Neural cell (in vitro differentiated cells): ENCODE measurements around the gene RUFY2. TPM values are rescaled to one million over a fixed set of nuclear protein-coding genes. Genes with fewer than 3 reads are reported as not detected.
"Not testable (repeated sequence)": the region's sequence is repeated elsewhere in the genome, so short reads cannot be mapped to it uniquely, and the experiment has no call there.

Source experiments
- H2AFZ ChIP-seq: fragments of 200-600, 300-800 bp; sonication (generic), shearing (Covaris generic); 2 replicates; pipeline ENCODE4 v1.6.0; 2014; ENCODE audit warnings: low read depth, mild to moderate bottlenecking, antibody characterized with exemption, low read length, moderate library complexity
- H3F3A ChIP-seq: fragments of 200-600 bp; shearing (Covaris generic); 2 replicates; pipeline ENCODE4 v1.6.1; 2016; ENCODE audit warnings: mild to moderate bottlenecking, moderate library complexity, mixed read lengths, antibody characterized with exemption, low read length; ENCODE audit not compliant: insufficient read depth, poor library complexity, severe bottlenecking
- H3K27ac ChIP-seq: fragments of 200-600, 300-800 bp; sonication (generic), shearing (Covaris generic); 2 replicates; pipeline ENCODE4 v1.5.1; 2014; ENCODE audit warnings: mild to moderate bottlenecking, low read length, moderate library complexity
- H3K27me3 ChIP-seq: fragments of 300-800, 200-600 bp; sonication (generic), shearing (Covaris generic); 2 replicates; pipeline ENCODE4 v1.6.0; 2014; ENCODE audit warnings: mild to moderate bottlenecking, low read depth, low read length, moderate library complexity; ENCODE audit not compliant: insufficient read depth
- H3K36me3 ChIP-seq: fragments of 300-800, 200-600 bp; sonication (generic), shearing (Covaris generic); 2 replicates; pipeline ENCODE4 v1.5.1; 2014; ENCODE audit warnings: mild to moderate bottlenecking, antibody characterized with exemption, low read length, moderate library complexity; ENCODE audit not compliant: insufficient read depth
- H3K4me2 ChIP-seq: fragments of 300-800, 200-600 bp; sonication (generic), shearing (Covaris generic); 2 replicates; pipeline ENCODE4 v1.6.0; 2014; ENCODE audit warnings: mild to moderate bottlenecking, low read length
- H3K4me3 ChIP-seq: fragments of 300-800, 200-600 bp; sonication (generic), shearing (Covaris generic); 2 replicates; pipeline ENCODE4 v1.5.1; 2014; ENCODE audit warnings: mild to moderate bottlenecking, low read length, moderate library complexity
- H3K79me2 ChIP-seq: fragments of 200-600 bp; shearing (Covaris generic); replicated peaks from 2 replicates; pipeline ENCODE4 v1.6.0; 2014; ENCODE audit warnings: mild to moderate bottlenecking, low read length, moderate library complexity; ENCODE audit not compliant: insufficient read depth
- H3K9ac ChIP-seq: fragments of 300-800, 200-600 bp; sonication (generic), shearing (Covaris generic); 2 replicates; pipeline ENCODE4 v1.6.1; 2016; ENCODE audit warnings: mild to moderate bottlenecking, low read length, mixed read lengths
- H3K9me2 ChIP-seq: fragments of 200-600 bp; shearing (Covaris generic); 2 replicates; pipeline ENCODE4 v1.6.1; 2016; ENCODE audit warnings: mild to moderate bottlenecking, low read length, mixed read lengths; ENCODE audit not compliant: insufficient read depth
- H3K9me3 ChIP-seq: fragments of 200-600, 300-800 bp; sonication (generic), shearing (Covaris generic); 2 replicates; pipeline ENCODE4 v1.6.1; 2016; ENCODE audit warnings: mild to moderate bottlenecking, mixed run types, low read length, moderate library complexity, mixed read lengths
- H4K20me1 ChIP-seq: fragments of 200-600 bp; shearing (Covaris generic); 2 replicates; pipeline ENCODE4 v1.6.1; 2016; ENCODE audit warnings: mild to moderate bottlenecking, mixed run types; ENCODE audit not compliant: insufficient read depth
- CTCF ChIP-seq: fragments of 450-650 bp; IDR thresholded peaks from 2 replicates; pipeline ENCODE4 v1.5.1; 2014; ENCODE audit warnings: antibody characterized with exemption, mild to moderate bottlenecking, moderate library complexity; ENCODE audit not compliant: poor library complexity, severe bottlenecking
- EP300 ChIP-seq: fragments of 450-650 bp; conservative IDR thresholded peaks from 2 replicates; pipeline ENCODE4 v1.6.1; 2014; ENCODE audit warnings: antibody characterized with exemption, mild to moderate bottlenecking, moderate library complexity; ENCODE audit not compliant: poor library complexity, severe bottlenecking
- EZH2 ChIP-seq: fragments of 200-600, 300-800 bp; shearing (Covaris generic), sonication (generic); IDR thresholded peaks from 2 replicates; pipeline ENCODE4 v1.6.1; 2014; ENCODE audit warnings: antibody characterized with exemption, low read length, borderline replicate concordance, mild to moderate bottlenecking; ENCODE audit not compliant: insufficient read depth, poor library complexity, severe bottlenecking
- MXI1 ChIP-seq: fragments of 450-650 bp; conservative IDR thresholded peaks from 2 replicates; pipeline ENCODE4 v1.6.1; 2014; ENCODE audit warnings: antibody characterized with exemption, mild to moderate bottlenecking; ENCODE audit not compliant: poor library complexity, severe bottlenecking
- POLR2AphosphoS5 ChIP-seq: IDR thresholded peaks from 2 replicates; pipeline ENCODE4 v1.6.1; 2012
- RAD21 ChIP-seq: fragments of 450-650 bp; conservative IDR thresholded peaks from 2 replicates; pipeline ENCODE4 v1.6.1; 2014; ENCODE audit warnings: antibody characterized with exemption, mild to moderate bottlenecking, moderate library complexity
- REST ChIP-seq: IDR thresholded peaks from 2 replicates; pipeline ENCODE4 v1.6.1; 2012; ENCODE audit warnings: borderline replicate concordance
- SMC3 ChIP-seq: fragments of 450-650 bp; conservative IDR thresholded peaks from 2 replicates; pipeline ENCODE4 v1.6.1; 2014; ENCODE audit warnings: antibody characterized with exemption, mild to moderate bottlenecking, moderate library complexity; ENCODE audit not compliant: poor library complexity
- TAF1 ChIP-seq: IDR thresholded peaks from 2 replicates; pipeline ENCODE4 v1.6.1; 2012; ENCODE audit warnings: low read depth
- polyA plus RNA-seq: library from polyadenylated mRNA; depleted of rRNA; stranded (reverse); fragments of >200 nt; gene quantifications from 2 replicates; pipeline ENCODE4 v1.2.3, GENCODE V29; 2014

RUFY2 gene
- polyA plus RNA-seq, 1 donor from 2014 or later: 168 TPM

- peak overlapping the region; percentile 53 for H2AFZ ChIP-seq
- peaks cover 3% of the 10 kb centered on the region for H3F3A ChIP-seq
- peak overlapping the region; percentile 65 for H3K4me2 ChIP-seq
- peak overlapping the region; percentile 87 for H3K27ac ChIP-seq
- H3K4me3 ChIP-seq: peak overlapping the region; percentile 50
- peak; percentile 23 for TF ChIP-seq EP300
- no peak for TF ChIP-seq SMC3
- peak; percentile 14 for TF ChIP-seq REST
- TF ChIP-seq RAD21: no peak
- no peak for TF ChIP-seq EZH2
- H3K9me2 ChIP-seq: no peaks in the 10 kb centered on the region
- H3K36me3 ChIP-seq: no peaks in the 10 kb centered on the region
- H3K27me3 ChIP-seq: no peaks in the 10 kb centered on the region
- no peaks in the 10 kb centered on the region for H3K9me3 ChIP-seq
- H4K20me1 ChIP-seq: no peaks in the 10 kb centered on the region
- peak overlapping the region; percentile 59 for H3K9ac ChIP-seq
- peaks cover 12% of the 10 kb centered on the region for H3K79me2 ChIP-seq
Observed at GRCh38 chr10:68327889-68328786, 78.9 kb downstream of the RUFY2 start.

GRCh38 chr10:68324396-68324795 lies 82.7 kb downstream of the RUFY2 start:
- H3K27me3 ChIP-seq, H3K9me3 ChIP-seq, H3K27ac ChIP-seq, H4K20me1 ChIP-seq, H2AFZ ChIP-seq, H3F3A ChIP-seq, H3K4me3 ChIP-seq, H3K9ac ChIP-seq, H3K79me2 ChIP-seq, H3K4me2 ChIP-seq, H3K36me3 ChIP-seq, H3K9me2 ChIP-seq: not testable (repeated sequence)

- Histone ChIP-seq H4K20me1 (no peaks in the 10 kb centered on the region), H3K9ac (no peak overlapping the region), H3K36me3 (no peaks in the 10 kb centered on the region), H3K9me2 (no peaks in the 10 kb centered on the region), H3K9me3 (no peaks in the 10 kb centered on the region), H3F3A (no peaks in the 10 kb centered on the region), H3K27me3 (no peaks in the 10 kb centered on the region), H3K4me3 (no peak overlapping the region), H3K27ac (no peak overlapping the region), H2AFZ (no peak overlapping the region), H3K4me2 (no peak overlapping the region), H3K79me2 (no peaks in the 10 kb centered on the region)
- TF ChIP-seq EZH2 (no peak), MXI1 (no peak), POLR2AphosphoS5 (no peak), RAD21 (no peak), TAF1 (no peak), CTCF (no peak), SMC3 (no peak), REST (no peak), EP300 (no peak)
Observed at GRCh38 chr10:68318331-68319059, 88.6 kb downstream of the RUFY2 start.
